ENCODE results near the gene PLXNA4. TPM values are rescaled to one million over a fixed set of nuclear protein-coding genes. Genes with fewer than 3 reads are reported as not detected.

Gene PLXNA4
- total and polyA plus RNA-seq, 4 donors = 0.04 to 1.1 (median 0.41) TPM

GRCh38 chr7:132226046-132226956, 350.0 kb downstream of the PLXNA4 start:
- DNase-seq (ENCODE audit: low spot score) = no peak
- no peak overlapping the region for H3K9ac ChIP-seq (ENCODE audit: low read depth in 1 of 2, low read length in 2 of 2)
- no peaks in the 10 kb centered on the region for H3K9me3 ChIP-seq (ENCODE audit: control insufficient read depth in 4 of 4, low read length in 3 of 4)
- H3K4me1 ChIP-seq (ENCODE audit: control insufficient read depth in 4 of 4, insufficient read depth in 4 of 4, low read length in 3 of 4) = no peaks in the 10 kb centered on the region
- H3K27ac ChIP-seq (ENCODE audit: low read depth in 1 of 2, low read length in 2 of 2) = no peak overlapping the region
- no peak for TF ChIP-seq REST (IDR thresholded peaks at IDR 0.05)
- H3K36me3 ChIP-seq (ENCODE audit: control insufficient read depth in 4 of 4, insufficient read depth in 3 of 4, low read depth in 1 of 4, low read length in 3 of 4) = no peaks in the 10 kb centered on the region
- H3K4me3 ChIP-seq (ENCODE audit: low read depth in 1 of 3, low read length in 3 of 3) = no peak overlapping the region
- no peaks in the 10 kb centered on the region for H3K27me3 ChIP-seq (ENCODE audit: control insufficient read depth in 4 of 4, insufficient read depth in 4 of 4, low read length in 3 of 4)
- whole genome bisulfite sequencing = 81% methylated on average over 11 of the region's 11 CpGs

- TF ChIP-seq FOXA2 (IDR thresholded peaks at IDR 0.05) = peak; percentile 11
- TF ChIP-seq HNF4A (conservative IDR thresholded peaks at IDR 0.05) = peak in 1 of 2 donors; percentile 3
- TF ChIP-seq RXRA (IDR thresholded peaks at IDR 0.05) = peak in 1 of 2 donors; percentile 21
- TF ChIP-seq RAD21 (IDR thresholded peaks at IDR 0.05) = no peak
- TF ChIP-seq EGR1 (IDR thresholded peaks at IDR 0.05; ENCODE audit: low read depth in 2 of 2) = no peak
- 39% methylated on average over 8 of the region's 8 CpGs for WGBS
These were observed 350.8 kb downstream of the PLXNA4 start for GRCh38 chr7:132225216-132226030.

GRCh38 chr7:132221356-132221755, 354.9 kb downstream of the PLXNA4 start:
- no peak for DNase-seq (ENCODE audit: low spot score)
- Histone ChIP-seq H3K4me3 (ENCODE audit: low read depth in 1 of 3, low read length in 3 of 3) (no peak overlapping the region), H3K27ac (ENCODE audit: low read depth in 1 of 2, low read length in 2 of 2) (no peak overlapping the region), H3K9me3 (ENCODE audit: control insufficient read depth in 4 of 4, low read length in 3 of 4) (no peaks in the 10 kb centered on the region), H3K27me3 (ENCODE audit: control insufficient read depth in 4 of 4, insufficient read depth in 4 of 4, low read length in 3 of 4) (no peaks in the 10 kb centered on the region), H3K4me1 (ENCODE audit: control insufficient read depth in 4 of 4, insufficient read depth in 4 of 4, low read length in 3 of 4) (no peaks in the 10 kb centered on the region), H3K9ac (ENCODE audit: low read depth in 1 of 2, low read length in 2 of 2) (no peak overlapping the region), H3K36me3 (ENCODE audit: control insufficient read depth in 4 of 4, insufficient read depth in 3 of 4, low read depth in 1 of 4, low read length in 3 of 4) (no peaks in the 10 kb centered on the region)
- TF ChIP-seq GABPA (IDR thresholded peaks at IDR 0.05 in 1 of 2, conservative IDR thresholded peaks at IDR 0.05 in 1 of 2) (no peak), SP1 (IDR thresholded peaks at IDR 0.05) (no peak), REST (IDR thresholded peaks at IDR 0.05) (no peak), RAD21 (IDR thresholded peaks at IDR 0.05) (no peak), RXRA (IDR thresholded peaks at IDR 0.05) (no peak), ZBTB33 (IDR thresholded peaks at IDR 0.05) (no peak), JUND (IDR thresholded peaks at IDR 0.05) (no peak), ATF3 (IDR thresholded peaks at IDR 0.05) (no peak), HNF4A (conservative IDR thresholded peaks at IDR 0.05) (no peak), MAX (IDR thresholded peaks at IDR 0.05) (no peak), YY1 (IDR thresholded peaks at IDR 0.05) (no peak)

More at GRCh38 chr7:132225216-132226030, 350.8 kb downstream of the PLXNA4 start:
- DNase-seq (ENCODE audit: low spot score) = no peak
- Histone ChIP-seq H3K27ac (ENCODE audit: low read depth in 1 of 2, low read length in 2 of 2) (no peak overlapping the region), H3K9ac (ENCODE audit: low read depth in 1 of 2, low read length in 2 of 2) (no peak overlapping the region), H3K36me3 (ENCODE audit: control insufficient read depth in 4 of 4, insufficient read depth in 3 of 4, low read depth in 1 of 4, low read length in 3 of 4) (no peaks in the 10 kb centered on the region), H3K4me3 (ENCODE audit: low read depth in 1 of 3, low read length in 3 of 3) (no peak overlapping the region), H3K27me3 (ENCODE audit: control insufficient read depth in 4 of 4, insufficient read depth in 4 of 4, low read length in 3 of 4) (no peaks in the 10 kb centered on the region), H3K4me1 (ENCODE audit: control insufficient read depth in 4 of 4, insufficient read depth in 4 of 4, low read length in 3 of 4) (no peaks in the 10 kb centered on the region), H3K9me3 (ENCODE audit: control insufficient read depth in 4 of 4, low read length in 3 of 4) (no peaks in the 10 kb centered on the region)
